Stimulated activated CD8-positive, alpha-beta memory T cell treated with anti-CD3 and anti-CD28 coated beads, Interleukin-4, amount 100 ng/mL, for 4 hours (primary cell): Measurements from ENCODE around the gene RAD9A.

Source experiments
- DNase-seq, 2 donors: peaks; one replicate each; pipeline ENCODE4 v3.0.0-alpha.2; 2020; ENCODE audit warnings: low read depth in 2 of 2, low spot score in 1 of 2

Gene RAD9A

GRCh38 chr11:67408437-67409200 is 16.8 kb downstream of the RAD9A start:
- no peak for DNase-seq

- peak in 1 of 2 donors; percentile 41 for DNase-seq
Measured at GRCh38 chr11:67409261-67409666, 17.5 kb downstream of the RAD9A start.

- DNase-seq: no peak
Measured at GRCh38 chr11:67409781-67410368, 18.1 kb downstream of the RAD9A start.

GRCh38 chr11:67410369-67410831 is 18.6 kb downstream of the RAD9A start:
- DNase-seq: no peak

GRCh38 chr11:67410984-67411784 is 19.4 kb downstream of the RAD9A start:
- DNase-seq: no peak

- no peak for DNase-seq
Measured at GRCh38 chr11:67411785-67412152, 20.0 kb downstream of the RAD9A start.

- DNase-seq: no peak
Measured at GRCh38 chr11:67412495-67413179, 20.9 kb downstream of the RAD9A start.

DNA sequence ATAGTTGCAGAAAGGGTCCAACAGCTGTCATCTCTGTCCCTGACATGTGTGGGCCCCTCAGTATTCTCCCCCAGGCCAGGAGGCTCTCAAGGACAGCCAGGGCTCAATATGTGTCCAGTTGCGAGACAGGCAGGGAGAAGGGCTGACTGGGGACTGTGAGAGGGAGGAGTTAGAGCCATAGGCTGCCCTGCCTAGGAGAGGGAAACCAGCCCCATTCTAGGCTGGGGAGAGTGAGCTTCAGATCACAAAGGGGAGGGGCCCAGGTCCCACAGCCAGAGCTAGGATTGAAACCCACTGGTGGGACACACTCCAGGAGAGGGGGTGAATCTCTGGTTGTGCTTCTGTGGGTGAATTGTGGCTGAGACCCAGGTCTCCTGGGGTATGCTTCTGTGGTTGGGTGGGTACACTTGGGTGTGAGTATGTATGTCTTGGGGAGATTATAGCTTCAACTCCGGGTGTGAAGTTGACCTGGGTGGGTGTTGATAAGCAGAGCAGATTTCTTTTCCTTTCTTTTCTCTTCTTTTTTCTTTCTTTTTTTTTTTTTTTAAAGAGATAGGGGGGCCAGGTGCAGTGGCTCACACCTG is 21.6 kb downstream of the RAD9A start:
- no peak for DNase-seq

- no peak for DNase-seq
Measured at GRCh38 chr11:67415501-67416304, 23.9 kb downstream of the RAD9A start, which contains the start of gene CARNS1. Gene CARNS1, plus strand, starts transcription at chr11:67415678. Its CDS starts 522 bp downstream, at chr11:67416200.

GRCh38 chr11:67416416-67417335 is 24.9 kb downstream of the RAD9A start:
- DNase-seq: peak; percentile 53 to 68

GRCh38 chr11:67417425-67417824 is 25.6 kb downstream of the RAD9A start:
- DNase-seq: no peak

DNA sequence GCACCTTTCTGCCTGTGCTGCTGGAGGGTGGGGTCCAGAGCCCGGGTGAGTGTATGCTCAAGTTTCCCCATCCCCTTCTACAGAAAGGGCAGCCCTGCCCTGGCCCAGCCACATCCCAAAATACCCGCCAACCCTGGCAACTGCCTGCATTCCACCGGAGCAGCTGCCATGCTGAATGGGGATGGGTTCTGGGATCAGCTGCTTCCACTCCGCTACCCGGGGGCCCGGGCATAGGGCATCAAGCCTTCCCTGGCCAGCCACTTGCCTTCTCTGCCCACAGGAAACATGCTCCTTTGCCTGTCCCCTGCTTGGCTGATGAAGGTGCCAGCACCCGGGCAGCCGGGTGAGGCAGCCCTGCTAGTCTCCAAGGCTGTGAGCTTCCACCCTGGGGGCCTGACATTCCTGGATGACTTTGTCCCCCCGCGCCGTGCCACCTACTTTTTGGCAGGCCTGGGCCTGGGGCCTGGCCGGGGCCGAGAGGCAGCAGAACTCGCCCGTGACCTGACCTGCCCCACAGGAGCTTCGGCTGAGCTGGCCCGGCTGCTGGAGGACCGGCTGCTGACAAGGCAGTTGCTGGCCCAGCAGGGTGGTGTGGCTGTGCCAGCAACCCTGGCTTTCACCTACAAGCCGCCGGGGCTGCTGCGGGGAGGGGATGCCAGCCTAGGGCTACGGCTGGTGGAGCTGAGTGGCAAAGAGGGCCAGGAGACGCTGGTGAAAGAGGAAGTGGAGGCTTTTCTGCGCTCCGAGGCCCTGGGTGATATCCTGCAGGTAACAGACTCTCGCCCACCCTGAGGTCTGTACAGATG is 26.9 kb downstream of the RAD9A start:
- no peak for DNase-seq

DNA sequence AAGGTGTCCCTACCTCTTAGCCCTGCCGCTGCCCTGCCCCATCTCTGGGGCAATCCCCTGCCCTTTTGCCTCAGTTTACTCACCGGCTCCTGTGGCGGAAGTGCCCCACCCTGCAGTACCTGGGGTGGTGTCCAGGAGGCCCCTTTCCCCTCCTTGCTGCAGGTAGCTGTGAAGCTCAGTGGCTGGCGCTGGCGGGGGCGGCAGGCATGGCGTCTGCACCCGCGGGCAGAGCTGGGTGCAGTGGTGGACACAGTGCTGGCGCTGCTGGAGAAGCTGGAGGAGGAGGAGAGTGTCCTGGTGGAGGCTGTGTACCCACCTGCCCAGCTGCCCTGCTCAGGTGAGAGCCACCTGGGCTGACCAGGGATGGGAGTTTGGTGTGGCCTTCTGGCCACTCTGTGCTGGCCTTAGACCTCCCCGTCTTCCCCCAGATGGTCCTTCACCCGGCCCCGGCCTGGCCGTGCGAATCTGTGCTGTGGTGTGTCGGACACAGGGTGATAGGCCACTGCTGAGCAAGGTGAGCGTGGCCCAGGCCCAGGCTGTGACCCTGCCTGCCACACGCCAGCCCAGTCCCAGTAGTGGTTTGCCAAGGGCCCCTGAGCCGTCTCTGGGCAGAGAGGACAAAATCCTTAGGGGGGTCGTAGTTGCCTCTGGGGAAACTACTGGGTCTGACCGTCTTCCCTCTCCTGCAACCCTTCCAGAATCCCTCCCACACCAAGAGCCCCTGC is 27.7 kb downstream of the RAD9A start:
- no peak for DNase-seq

DNA sequence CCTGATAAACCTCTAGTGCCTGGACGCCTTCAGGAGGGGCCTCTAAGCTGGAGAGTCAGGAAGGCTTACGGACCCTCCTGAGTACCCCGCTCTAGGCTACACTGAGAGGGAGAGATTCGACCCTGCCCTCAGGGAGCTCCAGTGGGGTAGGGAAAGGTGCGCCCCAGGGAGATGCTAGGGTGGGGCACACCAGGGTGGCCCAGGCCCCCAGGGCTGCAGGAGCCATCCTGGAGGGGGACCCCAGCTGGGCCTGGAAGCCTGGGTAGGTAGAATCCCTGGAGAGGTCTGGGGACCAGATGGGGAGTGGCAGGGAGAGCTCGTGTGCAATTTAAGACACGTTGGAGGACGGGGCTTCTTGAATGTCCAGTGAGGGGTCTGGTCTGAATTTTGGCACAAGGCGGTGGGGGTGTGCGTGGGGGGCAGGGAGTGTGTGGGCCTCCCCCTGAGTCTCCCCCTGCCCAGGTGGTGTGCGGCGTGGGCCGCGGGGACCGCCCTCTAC is 28.4 kb downstream of the RAD9A start:
- no peak for DNase-seq

DNA sequence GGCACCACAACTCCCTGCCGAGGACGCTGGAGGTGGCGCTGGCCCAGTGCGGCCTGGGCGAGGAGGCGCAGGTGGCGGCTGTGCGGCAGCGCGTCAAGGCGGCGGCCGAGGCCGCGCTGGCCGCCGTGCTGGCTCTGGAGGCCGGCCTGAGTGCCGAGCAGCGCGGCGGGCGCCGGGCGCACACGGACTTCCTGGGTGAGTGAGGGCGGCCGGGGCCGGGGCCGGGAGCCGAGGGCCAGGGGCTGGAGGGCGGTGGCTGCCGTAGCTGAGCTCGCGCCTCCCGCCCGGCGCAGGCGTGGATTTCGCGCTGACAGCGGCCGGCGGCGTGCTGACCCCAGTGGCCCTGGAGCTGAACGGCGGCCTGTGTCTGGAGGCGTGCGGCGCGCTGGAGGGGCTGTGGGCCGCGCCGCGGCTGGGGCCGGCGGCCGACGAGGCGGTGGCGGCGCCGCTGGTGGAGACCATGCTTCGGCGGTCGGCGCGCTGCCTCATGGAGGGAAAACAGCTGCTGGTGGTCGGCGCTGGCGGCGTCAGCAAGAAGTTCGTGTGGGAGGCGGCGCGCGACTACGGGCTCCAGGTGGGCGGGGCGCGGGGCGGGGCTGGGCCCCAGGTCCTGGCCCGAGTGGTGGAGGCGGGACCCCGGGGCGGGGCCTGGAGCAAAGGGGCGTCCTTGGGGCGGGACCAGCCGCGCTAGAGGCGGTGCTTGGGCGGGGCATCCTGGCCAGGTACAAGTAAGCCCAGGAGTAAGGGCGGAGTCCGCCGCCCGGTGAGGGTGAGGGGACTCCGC is 29.1 kb downstream of the RAD9A start:
- DNase-seq: peak; percentile 96 to 98

- no peak for DNase-seq
Measured at GRCh38 chr11:67421430-67422031, 29.7 kb downstream of the RAD9A start.
